K562 (cell line): ENCODE measurements around the gene DCAF6. TPM values are rescaled to one million over a fixed set of nuclear protein-coding genes. Genes with fewer than 3 reads are reported as not detected.

Experiments
- ADNP ChIP-seq: fragments of 200-800 bp; sonication (Bioruptor generic); IDR thresholded peaks from 2 replicates; pipeline ENCODE4 v1.6.1; 2016; ENCODE audit warnings: missing genetic modification characterization, missing compliant biosample characterization
- CBFA2T2 ChIP-seq: fragments of 450-650 bp; conservative IDR thresholded peaks from 2 replicates; pipeline ENCODE4 v1.6.1; 2017; ENCODE audit warnings: mild to moderate bottlenecking
- CCAR2 ChIP-seq: fragments of 200-400 bp; formaldehyde crosslinking; IDR thresholded peaks from 2 replicates; pipeline ENCODE4 v1.6.1; 2017; ENCODE audit warnings: mild to moderate bottlenecking, low read depth, low read length
- CHD2 ChIP-seq: IDR thresholded peaks from 2 replicates; pipeline ENCODE4 v1.6.1; 2011; ENCODE audit warnings: low read depth, low read length
- CREB1 ChIP-seq, 2 experiments: sonication (generic) in 1 of 2; formaldehyde crosslinking in 1 of 2; IDR thresholded peaks; 2 replicates each; pipeline versions ENCODE4 v1.6.1 to v1.8.0; 2012 to 2022; ENCODE audit warnings: inconsistent platforms in 1 of 2, mild to moderate bottlenecking in 1 of 2, missing genetic modification reagents in 1 of 2, moderate library complexity in 1 of 2
- FOXP1 ChIP-seq: sonication (generic); formaldehyde crosslinking; IDR thresholded peaks from 2 replicates; pipeline ENCODE4 v1.8.0; 2022; ENCODE audit warnings: mild to moderate bottlenecking, missing genetic modification reagents
- GTF2B ChIP-seq: IDR thresholded peaks from 2 replicates; pipeline ENCODE4 v1.6.1; 2011; ENCODE audit not compliant: insufficient read length; ENCODE audit errors: extremely low read depth
- LEF1 ChIP-seq: fragments of 450-650 bp; IDR thresholded peaks from 2 replicates; pipeline ENCODE4 v1.6.1; 2016; ENCODE audit warnings: mild to moderate bottlenecking
- MCM7 ChIP-seq, 2 experiments: fragments of 450-650 bp; IDR thresholded peaks; 2 replicates each; pipeline ENCODE4 v1.6.1; 2016 to 2018
- MLX ChIP-seq, 2 experiments: fragments of 450-650 bp in 1 of 2; sonication (generic) in 1 of 2; formaldehyde crosslinking; conservative IDR thresholded peaks; 2 replicates each; pipeline versions ENCODE4 v1.4.0 to v1.8.1; 2020 to 2022; ENCODE audit warnings: mild to moderate bottlenecking in 1 of 2, missing genetic modification reagents in 1 of 2
- MTA1 ChIP-seq: fragments of 450-650 bp; IDR thresholded peaks from 2 replicates; pipeline ENCODE4 v1.6.1; 2017; ENCODE audit warnings: borderline replicate concordance
- MTA3 ChIP-seq: fragments of 450-650 bp; formaldehyde crosslinking; IDR thresholded peaks from 2 replicates; pipeline ENCODE4 v1.6.1; 2017; ENCODE audit warnings: mild to moderate bottlenecking, borderline replicate concordance
- NR1H2 ChIP-seq: sonication (generic); formaldehyde crosslinking; IDR thresholded peaks from 2 replicates; pipeline ENCODE4 v1.4.0; 2020; ENCODE audit warnings: mild to moderate bottlenecking, missing genetic modification reagents
- NRF1 ChIP-seq, 2 experiments: fragments of 450-650 bp; IDR thresholded peaks in 1 of 2; conservative IDR thresholded peaks in 1 of 2; 2 replicates each; pipeline ENCODE4 v1.6.1; 2014; ENCODE audit warnings: mild to moderate bottlenecking in 2 of 2
- PREB ChIP-seq: sonication (generic); formaldehyde crosslinking; IDR thresholded peaks from 2 replicates; pipeline ENCODE4 v1.8.1; 2023; ENCODE audit warnings: mild to moderate bottlenecking, missing genetic modification reagents
- PRPF4 ChIP-seq: fragments of 200-400 bp; formaldehyde crosslinking; IDR thresholded peaks from one replicate; pipeline ENCODE4 v1.6.1; 2017; ENCODE audit warnings: low read length, low read depth, mild to moderate bottlenecking; ENCODE audit not compliant: insufficient read depth, poor library complexity, severe bottlenecking
- PURB ChIP-seq: sonication (generic); formaldehyde crosslinking; IDR thresholded peaks from 2 replicates; pipeline ENCODE4 v1.9.0; 2021; ENCODE audit warnings: low read depth, mild to moderate bottlenecking, missing genetic modification reagents
- SAFB ChIP-seq: fragments of 200-400 bp; formaldehyde crosslinking; IDR thresholded peaks from 2 replicates; pipeline ENCODE4 v1.6.1; 2017; ENCODE audit warnings: low read depth, low read length, borderline replicate concordance
- SMAD1 ChIP-seq: fragments of 150-350 bp; IDR thresholded peaks from 2 replicates; pipeline ENCODE4 v1.6.1; 2014; ENCODE audit warnings: low read length, low read depth; ENCODE audit not compliant: partially characterized antibody
- SMAD2 ChIP-seq: fragments of 150-350 bp; IDR thresholded peaks from 2 replicates; pipeline ENCODE4 v1.6.1; 2014; ENCODE audit warnings: low read depth, mild to moderate bottlenecking, low read length
- SRSF7 ChIP-seq: fragments of 200-400 bp; formaldehyde crosslinking; optimal IDR thresholded peaks from 2 replicates; pipeline ENCODE3; 2017; ENCODE audit warnings: mild to moderate bottlenecking, low read depth, low read length
- USF1 ChIP-seq: sonication (generic); formaldehyde crosslinking; IDR thresholded peaks from 2 replicates; pipeline ENCODE4 v1.9.0; 2022; ENCODE audit warnings: mild to moderate bottlenecking, missing genetic modification reagents
- ZEB2 ChIP-seq: fragments of 450-650 bp; IDR thresholded peaks from 2 replicates; pipeline ENCODE4 v1.6.1; 2016
- ZKSCAN3 ChIP-seq: fragments of 250-450 bp; sonication (Bioruptor Pico); IDR thresholded peaks from 2 replicates; pipeline ENCODE4 v1.4.0; 2020
- ZNF140 ChIP-seq: fragments of 250-450 bp; sonication (Bioruptor Pico); IDR thresholded peaks from 2 replicates; pipeline ENCODE4 v1.8.0; 2021; ENCODE audit warnings: moderate library complexity, mild to moderate bottlenecking, inconsistent platforms
- ZNF146 ChIP-seq: IDR thresholded peaks from one replicate; pipeline ENCODE4 v1.6.1; 2018; ENCODE audit warnings: missing compliant biosample characterization; ENCODE audit not compliant: unreplicated experiment
- ZNF224 ChIP-seq: sonication (generic); formaldehyde crosslinking; IDR thresholded peaks from 2 replicates; pipeline ENCODE4 v1.8.0; 2022; ENCODE audit warnings: mild to moderate bottlenecking, missing genetic modification reagents
- ZNF253 ChIP-seq: fragments of 250-450 bp; sonication (Bioruptor Pico); conservative IDR thresholded peaks from 2 replicates; pipeline ENCODE4 v1.6.1; 2021; ENCODE audit warnings: mild to moderate bottlenecking
- polyA plus RNA-seq, 8 experiments: library from polyadenylated mRNA; depleted of rRNA in 4 of 8; stranded (reverse) in 5 of 8; unstranded in 3 of 8; fragments of >200 nt; fragmentation: Nextera tagmentation in 2 of 8; fragmentation: Illumina TruSeq in 1 of 8; extraction: Ambion mirVana in 2 of 8; extraction: Trizol in 1 of 8; gene quantifications; 2 replicates each; pipeline versions ENCODE4 v1.2.1 to v1.2.3, GENCODE V29; 2011 to 2014; ENCODE audit warnings: inconsistent platforms in 1 of 8, missing spikeins in 1 of 8
- total RNA-seq, 7 experiments: library from RNA; depleted of rRNA in 6 of 7; stranded (reverse); fragments of >200 nt in 6 of 7; fragmentation: Illumina TruSeq in 2 of 7; extraction: Trizol in 2 of 7; gene quantifications; 2 replicates each; pipeline versions ENCODE4 v1.2.1 to v1.2.3, GENCODE V29; 2011 to 2021; ENCODE audit warnings: low replicate concordance in 1 of 7

The DCAF6 gene
- total and polyA plus RNA-seq, 9 of the 15 experiments (the other 6 are each of a cell fraction or from before 2014, with no cell fraction given): 19.1 to 102 (median 46.3) TPM

- peak; percentile 77 for TF ChIP-seq GTF2B
- peak; percentile 28 for TF ChIP-seq MTA1
- peak; percentile 73; the same call in 1 of the 2 replicates for TF ChIP-seq MTA3
- TF ChIP-seq ZKSCAN3 (CRISPR knock-in tag): no peak
- no peak for TF ChIP-seq MLX (CRISPR knock-in tag; conservative IDR thresholded peaks at IDR 0.05)
- no peak for TF ChIP-seq SRSF7
- no peak for TF ChIP-seq FOXP1 (CRISPR knock-in tag)
- peak; percentile 73; the same call in 1 of the 2 replicates for TF ChIP-seq PREB
- no peak for TF ChIP-seq ZNF140 (CRISPR knock-in tag)
- peak; percentile 15 for TF ChIP-seq SMAD1
- TF ChIP-seq NR1H2: peak; percentile 81; the same call in 1 of the 2 replicates
- no peak for TF ChIP-seq USF1 (CRISPR knock-in tag)
- no peak for TF ChIP-seq ZNF253 (CRISPR knock-in tag)
- TF ChIP-seq LEF1: peak; percentile 50
- no peak for TF ChIP-seq PURB
- peak; percentile 28 to 45; a peak in 2 of 4 replicates for TF ChIP-seq NRF1 (conservative IDR thresholded peaks at IDR 0.05 in 1 of 2, IDR thresholded peaks at IDR 0.05 in 1 of 2)
- TF ChIP-seq CBFA2T2: no peak
- no peak for TF ChIP-seq SMAD2
- TF ChIP-seq ADNP: no peak
- TF ChIP-seq CCAR2: no peak
- no peak for TF ChIP-seq CREB1 (IDR thresholded peaks at IDR 0.05)
- no peak for TF ChIP-seq CREB1 (CRISPR knock-in tag; IDR thresholded peaks at IDR 0.05)
- no peak for TF ChIP-seq MCM7 (IDR thresholded peaks at IDR 0.05)
- TF ChIP-seq ZNF224: no peak
- TF ChIP-seq PRPF4: no peak
- 0 out of 2 replicates have a peak, but pooled peaks have one; percentile 44 for TF ChIP-seq ZEB2
- no peak for TF ChIP-seq CHD2
- TF ChIP-seq ZNF146: no peak
- TF ChIP-seq SAFB: no peak
These were observed 636 bp downstream of the DCAF6 start, which contains the start of gene MPC2 (continued) for GRCh38 chr1:167936930-167937708.
